Natural killer cell (primary cell): ENCODE data around the gene XKR3. TPM values are rescaled to one million over a fixed set of nuclear protein-coding genes. Genes with fewer than 3 reads are reported as not detected.

Experiments used
- ATAC-seq, 3 donors: fragments of 150-1000 bp in 2 of 3; fragments of 200-7000 bp in 1 of 3; cut with Tn5 transposase; 1 replicate in 1 of 3; 2 replicates in 2 of 3; pipeline ENCODE4 v1.10.0; 2021; ENCODE audit warnings: mild to moderate bottlenecking in 2 of 3, moderate library complexity in 2 of 3
- DNase-seq, 2 donors: peaks; one replicate each; pipeline versions ENCODE4 v3.0.0 to v3.0.0-alpha.2; 2013 to 2021; ENCODE audit warnings: mixed read lengths in 1 of 2
- H3K27ac ChIP-seq: one replicate; pipeline ENCODE4 v1.5.1; 2013; ENCODE audit warnings: mild to moderate bottlenecking, low read length
- H3K27me3 ChIP-seq: one replicate; pipeline ENCODE4 v1.6.1; 2013; ENCODE audit warnings: low read length; ENCODE audit not compliant: control insufficient read depth, insufficient read depth
- H3K36me3 ChIP-seq: one replicate; pipeline ENCODE4 v1.6.1; 2013; ENCODE audit warnings: low read length; ENCODE audit not compliant: control insufficient read depth, insufficient read depth
- H3K4me1 ChIP-seq: one replicate; pipeline ENCODE4 v1.6.1; 2013; ENCODE audit warnings: low read length; ENCODE audit not compliant: control insufficient read depth, insufficient read depth
- H3K4me3 ChIP-seq: one replicate; pipeline ENCODE4 v1.5.1; 2013; ENCODE audit warnings: low read length
- H3K9me3 ChIP-seq: one replicate; pipeline ENCODE4 v1.6.1; 2013; ENCODE audit warnings: low read length; ENCODE audit not compliant: control insufficient read depth, insufficient read depth
- H3K27ac Mint-ChIP-seq, 2 donors: one replicate each; pipeline ENCODE4 v1.8.0; 2022; ENCODE audit warnings: mild to moderate bottlenecking in 2 of 2, mixed read lengths in 2 of 2, moderate library complexity in 1 of 2
- H3K27me3 Mint-ChIP-seq, 2 donors: one replicate each; pipeline ENCODE4 v1.8.0; 2022; ENCODE audit warnings: low read depth in 2 of 2, mixed read lengths in 2 of 2
- H3K36me3 Mint-ChIP-seq: one replicate; pipeline ENCODE4 v1.8.0; 2022; ENCODE audit warnings: mixed read lengths
- H3K4me1 Mint-ChIP-seq, 2 donors: one replicate each; pipeline ENCODE4 v1.8.0; 2022; ENCODE audit warnings: mixed read lengths in 2 of 2
- H3K4me3 Mint-ChIP-seq: one replicate; pipeline ENCODE4 v1.8.0; 2022; ENCODE audit warnings: mild to moderate bottlenecking, moderate library complexity, mixed read lengths
- H3K9me3 Mint-ChIP-seq, 2 donors: one replicate each; pipeline ENCODE4 v1.8.0; 2022; ENCODE audit warnings: mixed read lengths in 2 of 2
- WGBS: methylation state at CpG from one replicate; pipeline ENCODE4 v1.1.7; 2013; ENCODE audit warnings: missing lambda C conversion rate; ENCODE audit not compliant: insufficient coverage; 5-methylcytosine and 5-hydroxymethylcytosine counted together
- intact Hi-C: fragments of 100-400 bp; cut with micrococcal nuclease; formaldehyde crosslinking; loops from one replicate; pipeline ENCODE4 v1.14.2; 2022
- total RNA-seq, 4 donors: library from RNA; stranded (reverse); fragments of 120-200 nt in 1 of 4; gene quantifications; one replicate each; pipeline versions ENCODE4 v1.2.3 to v1.2.4, GENCODE V29; 2013 to 2022
- TF ChIP-seq, protein P1 (sequence below): fragments of 200-600 bp; IDR thresholded peaks from one replicate; pipeline ENCODE4 v1.8.0; 2022; ENCODE audit warnings: antibody characterized with exemption

XKR3 gene
- total RNA-seq, 3 donors from 2014 or later (not counting 1 experiment from before 2014, with no cell fraction given): not detected

DNA sequence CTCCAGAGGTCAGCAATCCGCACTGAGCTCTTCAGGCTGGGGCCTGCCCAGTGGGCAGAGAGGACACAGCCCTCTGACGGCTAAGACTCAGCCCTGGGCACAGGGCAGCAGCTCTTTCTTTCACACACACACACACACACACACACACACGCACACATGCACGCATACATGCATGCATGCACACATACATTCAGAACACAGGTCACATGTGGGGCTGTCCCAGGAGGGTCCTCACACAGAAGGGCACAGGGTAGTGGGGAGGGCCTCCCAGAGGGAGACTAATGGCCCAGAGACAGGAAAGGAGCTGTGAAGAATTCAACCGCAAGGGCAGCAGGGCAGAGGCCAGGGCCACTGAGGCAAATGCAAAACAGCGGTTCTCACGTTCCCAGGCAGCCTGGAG, 20.3 kb upstream of the XKR3 start:
- no peaks in the 10 kb centered on the region for H3K4me1 ChIP-seq
- no peaks in the 10 kb centered on the region for H3K27me3 ChIP-seq
- DNase-seq (no peak), ATAC-seq (no peak)
- no peak overlapping the region for H3K27ac ChIP-seq
- TF ChIP-seq, protein P1, sequence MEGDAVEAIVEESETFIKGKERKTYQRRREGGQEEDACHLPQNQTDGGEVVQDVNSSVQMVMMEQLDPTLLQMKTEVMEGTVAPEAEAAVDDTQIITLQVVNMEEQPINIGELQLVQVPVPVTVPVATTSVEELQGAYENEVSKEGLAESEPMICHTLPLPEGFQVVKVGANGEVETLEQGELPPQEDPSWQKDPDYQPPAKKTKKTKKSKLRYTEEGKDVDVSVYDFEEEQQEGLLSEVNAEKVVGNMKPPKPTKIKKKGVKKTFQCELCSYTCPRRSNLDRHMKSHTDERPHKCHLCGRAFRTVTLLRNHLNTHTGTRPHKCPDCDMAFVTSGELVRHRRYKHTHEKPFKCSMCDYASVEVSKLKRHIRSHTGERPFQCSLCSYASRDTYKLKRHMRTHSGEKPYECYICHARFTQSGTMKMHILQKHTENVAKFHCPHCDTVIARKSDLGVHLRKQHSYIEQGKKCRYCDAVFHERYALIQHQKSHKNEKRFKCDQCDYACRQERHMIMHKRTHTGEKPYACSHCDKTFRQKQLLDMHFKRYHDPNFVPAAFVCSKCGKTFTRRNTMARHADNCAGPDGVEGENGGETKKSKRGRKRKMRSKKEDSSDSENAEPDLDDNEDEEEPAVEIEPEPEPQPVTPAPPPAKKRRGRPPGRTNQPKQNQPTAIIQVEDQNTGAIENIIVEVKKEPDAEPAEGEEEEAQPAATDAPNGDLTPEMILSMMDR: no peak
- no peaks in the 10 kb centered on the region for H3K9me3 Mint-ChIP-seq
- peaks cover 8 to 14% of the 10 kb centered on the region in 2 donors for H3K27me3 Mint-ChIP-seq
- no peaks in the 10 kb centered on the region for H3K36me3 ChIP-seq
- intact Hi-C loops: no loop called here
- H3K4me1 Mint-ChIP-seq: no peaks in the 10 kb centered on the region
- H3K4me3 ChIP-seq: no peak overlapping the region
- H3K4me3 Mint-ChIP-seq: no peak overlapping the region
- WGBS: 89% methylated on average over 5 of the region's 7 CpGs
- no peaks in the 10 kb centered on the region for H3K36me3 Mint-ChIP-seq
- H3K9me3 ChIP-seq: no peaks in the 10 kb centered on the region
- H3K27ac Mint-ChIP-seq: no peak overlapping the region

DNA sequence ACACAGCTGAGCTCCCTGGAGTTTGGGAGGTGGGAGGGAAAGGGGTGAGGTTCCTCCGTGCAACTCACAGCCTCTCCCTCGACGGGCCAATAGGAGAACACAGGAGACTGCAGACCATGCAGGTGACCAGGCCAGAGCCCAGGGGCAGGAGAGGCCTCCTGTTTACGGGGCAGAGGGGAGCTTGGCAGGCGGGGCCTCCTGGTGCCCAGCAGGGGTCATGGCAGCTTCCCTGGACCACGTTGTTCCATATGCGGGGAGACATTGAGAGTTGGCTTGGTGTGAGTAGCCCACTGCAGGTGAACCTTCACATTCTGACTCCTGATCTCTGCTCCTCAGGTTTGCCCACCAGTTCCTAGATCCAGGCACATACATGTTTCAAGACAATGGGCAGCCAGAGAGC, 19.3 kb upstream of the XKR3 start:
- Mint-ChIP-seq H3K27me3 (peaks cover 8 to 14% of the 10 kb centered on the region in 2 donors), H3K36me3 (no peaks in the 10 kb centered on the region), H3K4me3 (no peak overlapping the region), H3K4me1 (no peaks in the 10 kb centered on the region), H3K9me3 (no peaks in the 10 kb centered on the region), H3K27ac (no peak overlapping the region)
- ATAC-seq: no peak
- intact Hi-C loops: no loop called here
- H3K9me3 ChIP-seq: no peaks in the 10 kb centered on the region
- no peaks in the 10 kb centered on the region for H3K27me3 ChIP-seq
- H3K27ac ChIP-seq: no peak overlapping the region
- no peaks in the 10 kb centered on the region for H3K4me1 ChIP-seq
- no peak for DNase-seq
- TF ChIP-seq, protein P1: no peak
- WGBS: 94% methylated on average over 7 of the region's 7 CpGs
- H3K36me3 ChIP-seq: no peaks in the 10 kb centered on the region
- H3K4me3 ChIP-seq: no peak overlapping the region

DNA sequence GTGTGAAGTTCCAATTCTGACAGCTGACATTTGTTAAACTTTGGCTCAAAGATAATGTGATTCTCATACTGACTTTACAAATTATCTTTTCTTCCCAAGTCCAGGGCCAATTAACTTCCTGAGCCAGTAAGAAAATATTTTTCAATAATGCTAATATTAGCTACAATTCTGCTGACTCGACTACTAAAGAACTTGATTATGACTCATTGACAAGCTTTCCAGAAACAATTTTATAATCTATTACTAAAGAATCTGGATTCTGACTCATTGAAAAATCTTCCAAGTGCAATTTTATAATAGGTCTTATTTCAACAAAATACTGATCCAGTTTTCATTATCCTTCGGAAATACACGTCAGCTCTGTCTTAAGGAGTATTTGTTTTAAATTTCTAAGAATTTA, 12.9 kb upstream of the XKR3 start:
- H3K27me3 ChIP-seq: no peaks in the 10 kb centered on the region
- Mint-ChIP-seq H3K4me1 (no peaks in the 10 kb centered on the region), H3K9me3 (no peaks in the 10 kb centered on the region), H3K27me3 (no peaks in the 10 kb centered on the region), H3K36me3 (no peaks in the 10 kb centered on the region), H3K4me3 (no peak overlapping the region), H3K27ac (no peak overlapping the region)
- H3K4me1 ChIP-seq: no peaks in the 10 kb centered on the region
- ATAC-seq (no peak), DNase-seq (no peak)
- TF ChIP-seq, protein P1: no peak
- intact Hi-C loops: no loop called here
- H3K9me3 ChIP-seq: no peaks in the 10 kb centered on the region
- no peaks in the 10 kb centered on the region for H3K36me3 ChIP-seq
- WGBS: 78% methylated on average over 1 of the region's 3 CpGs
- no peak overlapping the region for H3K4me3 ChIP-seq
- no peak overlapping the region for H3K27ac ChIP-seq

DNA sequence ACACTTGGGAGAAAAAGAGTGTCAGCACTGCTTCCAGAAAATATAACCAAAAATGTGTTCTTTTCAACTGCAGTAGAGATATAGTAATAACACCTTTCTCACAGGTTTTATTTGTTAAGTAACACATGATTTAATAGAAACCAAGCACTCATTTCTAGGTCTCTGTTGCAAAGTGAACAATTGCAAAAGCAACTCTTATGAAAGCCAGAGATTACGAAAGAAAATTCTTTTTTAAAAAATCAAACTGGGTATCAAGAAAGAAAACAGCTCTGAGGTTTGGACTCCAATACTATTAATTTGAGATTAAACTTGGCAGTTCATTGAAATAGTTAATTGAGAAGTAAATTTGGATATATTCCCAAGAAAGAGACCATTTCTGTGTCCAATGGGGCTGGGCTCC, 9.8 kb upstream of the XKR3 start:
- H3K36me3 ChIP-seq: no peaks in the 10 kb centered on the region
- H3K9me3 Mint-ChIP-seq: peaks cover 0 to 2% of the 10 kb centered on the region in 2 donors

More for the DNA sequence above, 9.8 kb upstream of the XKR3 start:
- Mint-ChIP-seq H3K27ac (no peak overlapping the region), H3K36me3 (no peaks in the 10 kb centered on the region), H3K4me1 (no peaks in the 10 kb centered on the region), H3K4me3 (no peak overlapping the region), H3K27me3 (no peaks in the 10 kb centered on the region)
- intact Hi-C loops: no loop called here
- Histone ChIP-seq H3K27me3 (no peaks in the 10 kb centered on the region), H3K27ac (no peak overlapping the region), H3K4me1 (no peaks in the 10 kb centered on the region), H3K9me3 (no peaks in the 10 kb centered on the region), H3K4me3 (no peak overlapping the region)
- WGBS: 91% methylated on average over 1 of the region's 1 CpG
- DNase-seq: no peak
- no peak for ATAC-seq
- TF ChIP-seq, protein P1: no peak
